ENCODE measurements around the gene GCNA.

DNA sequence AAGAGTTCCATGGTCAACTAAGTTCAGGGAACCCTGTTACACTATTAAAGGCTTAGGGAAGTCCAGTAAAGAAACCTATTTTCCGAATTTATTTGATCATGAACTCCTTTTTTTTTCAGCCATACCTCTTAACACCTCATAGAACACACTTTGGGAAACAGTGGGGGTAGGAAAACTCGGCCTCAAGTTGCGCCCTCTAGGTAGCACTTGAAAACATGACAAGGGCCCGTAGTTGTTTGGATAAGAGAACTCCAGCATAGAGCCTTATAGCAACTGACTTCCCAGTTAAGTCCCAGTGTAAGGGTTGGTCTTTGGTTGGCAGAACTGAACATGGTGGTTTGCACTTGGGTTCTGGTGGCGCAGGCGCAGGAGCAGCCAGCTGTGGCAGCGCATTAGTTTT, 30.9 kb upstream of the GCNA start:
- TF ChIP-seq, protein P1, sequence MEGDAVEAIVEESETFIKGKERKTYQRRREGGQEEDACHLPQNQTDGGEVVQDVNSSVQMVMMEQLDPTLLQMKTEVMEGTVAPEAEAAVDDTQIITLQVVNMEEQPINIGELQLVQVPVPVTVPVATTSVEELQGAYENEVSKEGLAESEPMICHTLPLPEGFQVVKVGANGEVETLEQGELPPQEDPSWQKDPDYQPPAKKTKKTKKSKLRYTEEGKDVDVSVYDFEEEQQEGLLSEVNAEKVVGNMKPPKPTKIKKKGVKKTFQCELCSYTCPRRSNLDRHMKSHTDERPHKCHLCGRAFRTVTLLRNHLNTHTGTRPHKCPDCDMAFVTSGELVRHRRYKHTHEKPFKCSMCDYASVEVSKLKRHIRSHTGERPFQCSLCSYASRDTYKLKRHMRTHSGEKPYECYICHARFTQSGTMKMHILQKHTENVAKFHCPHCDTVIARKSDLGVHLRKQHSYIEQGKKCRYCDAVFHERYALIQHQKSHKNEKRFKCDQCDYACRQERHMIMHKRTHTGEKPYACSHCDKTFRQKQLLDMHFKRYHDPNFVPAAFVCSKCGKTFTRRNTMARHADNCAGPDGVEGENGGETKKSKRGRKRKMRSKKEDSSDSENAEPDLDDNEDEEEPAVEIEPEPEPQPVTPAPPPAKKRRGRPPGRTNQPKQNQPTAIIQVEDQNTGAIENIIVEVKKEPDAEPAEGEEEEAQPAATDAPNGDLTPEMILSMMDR (conservative IDR thresholded peaks at IDR 0.05; ENCODE audit: low read depth in 2 of 2): peak; percentile 19 to 40; a peak in 2 of 4 replicates
- TF ChIP-seq EZH2 (IDR thresholded peaks at IDR 0.05; ENCODE audit: low read depth, unreplicated experiment) (no peak), STAT1 (IDR thresholded peaks at IDR 0.05; ENCODE audit: unreplicated experiment) (no peak), EZH2phosphoT487 (IDR thresholded peaks at IDR 0.05; ENCODE audit: unreplicated experiment) (no peak), POLR2AphosphoS5 (IDR thresholded peaks at IDR 0.05; ENCODE audit: low read depth) (no peak), NANOG (IDR thresholded peaks at IDR 0.05; ENCODE audit: borderline replicate concordance) (no peak), ZNF114 (CRISPR knock-in tag; IDR thresholded peaks at IDR 0.05) (no peak), ZNF331 (CRISPR knock-in tag; IDR thresholded peaks at IDR 0.05; ENCODE audit: low read depth) (no peak), JUNB (IDR thresholded peaks at IDR 0.05; ENCODE audit: unreplicated experiment) (no peak)
- TF ChIP-seq, protein P2, sequence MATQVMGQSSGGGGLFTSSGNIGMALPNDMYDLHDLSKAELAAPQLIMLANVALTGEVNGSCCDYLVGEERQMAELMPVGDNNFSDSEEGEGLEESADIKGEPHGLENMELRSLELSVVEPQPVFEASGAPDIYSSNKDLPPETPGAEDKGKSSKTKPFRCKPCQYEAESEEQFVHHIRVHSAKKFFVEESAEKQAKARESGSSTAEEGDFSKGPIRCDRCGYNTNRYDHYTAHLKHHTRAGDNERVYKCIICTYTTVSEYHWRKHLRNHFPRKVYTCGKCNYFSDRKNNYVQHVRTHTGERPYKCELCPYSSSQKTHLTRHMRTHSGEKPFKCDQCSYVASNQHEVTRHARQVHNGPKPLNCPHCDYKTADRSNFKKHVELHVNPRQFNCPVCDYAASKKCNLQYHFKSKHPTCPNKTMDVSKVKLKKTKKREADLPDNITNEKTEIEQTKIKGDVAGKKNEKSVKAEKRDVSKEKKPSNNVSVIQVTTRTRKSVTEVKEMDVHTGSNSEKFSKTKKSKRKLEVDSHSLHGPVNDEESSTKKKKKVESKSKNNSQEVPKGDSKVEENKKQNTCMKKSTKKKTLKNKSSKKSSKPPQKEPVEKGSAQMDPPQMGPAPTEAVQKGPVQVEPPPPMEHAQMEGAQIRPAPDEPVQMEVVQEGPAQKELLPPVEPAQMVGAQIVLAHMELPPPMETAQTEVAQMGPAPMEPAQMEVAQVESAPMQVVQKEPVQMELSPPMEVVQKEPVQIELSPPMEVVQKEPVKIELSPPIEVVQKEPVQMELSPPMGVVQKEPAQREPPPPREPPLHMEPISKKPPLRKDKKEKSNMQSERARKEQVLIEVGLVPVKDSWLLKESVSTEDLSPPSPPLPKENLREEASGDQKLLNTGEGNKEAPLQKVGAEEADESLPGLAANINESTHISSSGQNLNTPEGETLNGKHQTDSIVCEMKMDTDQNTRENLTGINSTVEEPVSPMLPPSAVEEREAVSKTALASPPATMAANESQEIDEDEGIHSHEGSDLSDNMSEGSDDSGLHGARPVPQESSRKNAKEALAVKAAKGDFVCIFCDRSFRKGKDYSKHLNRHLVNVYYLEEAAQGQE (IDR thresholded peaks at IDR 0.05; ENCODE audit: unreplicated experiment): no peak

Data from GM23338 (cell line).